H9 (cell line): ENCODE measurements around the gene PHACTR2. TPM values are rescaled to one million over a fixed set of nuclear protein-coding genes. Genes with fewer than 3 reads are reported as not detected.
A peak's percentile ranks its signal among the peaks of the same experiment; 100 is the strongest.

ENCODE experiments used
- DNase-seq: peaks from one replicate; pipeline ENCODE4 v3.0.0-alpha.2; 2017
- H2AFZ ChIP-seq: one replicate; pipeline ENCODE4 v1.6.1; 2013; ENCODE audit warnings: mild to moderate bottlenecking, low read length, control low read depth, moderate library complexity
- H2AK5ac ChIP-seq: 2 replicates; pipeline ENCODE4 v1.6.1; 2013; ENCODE audit warnings: low read length, control low read depth, mixed read lengths; ENCODE audit not compliant: insufficient read length
- H2BK120ac ChIP-seq: one replicate; pipeline ENCODE4 v1.6.1; 2013; ENCODE audit warnings: low read depth, mild to moderate bottlenecking, low read length, control low read depth, inconsistent platforms; ENCODE audit not compliant: poor library complexity, severe bottlenecking
- H2BK12ac ChIP-seq: 2 replicates; pipeline ENCODE4 v1.6.1; 2013; ENCODE audit warnings: low read length, control low read depth, mixed read lengths, low read depth; ENCODE audit not compliant: insufficient read length
- H2BK15ac ChIP-seq: 2 replicates; pipeline ENCODE4 v1.6.1; 2013; ENCODE audit warnings: low read depth, low read length, control low read depth
- H2BK20ac ChIP-seq: one replicate; pipeline ENCODE4 v1.6.1; 2013; ENCODE audit warnings: low read depth, mild to moderate bottlenecking, low read length, control low read depth, inconsistent platforms; ENCODE audit not compliant: poor library complexity, severe bottlenecking
- H2BK5ac ChIP-seq: 2 replicates; pipeline ENCODE4 v1.6.1; 2013; ENCODE audit warnings: low read length, control low read depth, mixed read lengths; ENCODE audit not compliant: insufficient read length
- H3K14ac ChIP-seq: 2 replicates; pipeline ENCODE4 v1.6.1; 2013; ENCODE audit warnings: low read length, control low read depth; ENCODE audit not compliant: insufficient read depth
- H3K18ac ChIP-seq: 2 replicates; pipeline ENCODE4 v1.6.1; 2013; ENCODE audit warnings: low read depth, mild to moderate bottlenecking, mixed read lengths, low read length, control low read depth; ENCODE audit not compliant: insufficient read length
- H3K23ac ChIP-seq: 2 replicates; pipeline ENCODE4 v1.6.1; 2013; ENCODE audit warnings: low read length, control low read depth, mixed read lengths, low read depth; ENCODE audit not compliant: insufficient read length
- H3K23me2 ChIP-seq: 2 replicates; pipeline ENCODE4 v1.6.1; 2013; ENCODE audit warnings: low read depth, mild to moderate bottlenecking, mixed read lengths, low read length, control low read depth; ENCODE audit not compliant: insufficient read length, poor library complexity, severe bottlenecking
- H3K27ac ChIP-seq: 2 replicates; pipeline ENCODE4 v1.5.1; 2013; ENCODE audit warnings: low read length, control low read depth, mixed read lengths, low read depth; ENCODE audit not compliant: insufficient read length
- H3K27me3 ChIP-seq: 2 replicates; pipeline ENCODE4 v1.6.1; 2013; ENCODE audit warnings: low read length, control low read depth, inconsistent platforms; ENCODE audit not compliant: insufficient read depth
- H3K4ac ChIP-seq: 2 replicates; pipeline ENCODE4 v1.6.1; 2013; ENCODE audit warnings: low read depth, mild to moderate bottlenecking, control low read depth, inconsistent platforms, low read length, moderate library complexity
- H3K4me1 ChIP-seq: 2 replicates; pipeline ENCODE4 v1.6.1; 2013; ENCODE audit warnings: low read length, control low read depth, inconsistent platforms; ENCODE audit not compliant: insufficient read depth
- H3K4me2 ChIP-seq: 2 replicates; pipeline ENCODE4 v1.6.1; 2013; ENCODE audit warnings: low read length, control low read depth, mixed read lengths; ENCODE audit not compliant: insufficient read length, insufficient read depth
- H3K56ac ChIP-seq: 2 replicates; pipeline ENCODE4 v1.6.1; 2013; ENCODE audit warnings: low read depth, mild to moderate bottlenecking, mixed read lengths, low read length, control low read depth; ENCODE audit not compliant: insufficient read length
- H3K79me1 ChIP-seq: 2 replicates; pipeline ENCODE4 v1.6.1; 2013; ENCODE audit warnings: low read depth, mild to moderate bottlenecking, moderate library complexity, low read length, control low read depth, inconsistent platforms; ENCODE audit not compliant: insufficient read depth, poor library complexity, severe bottlenecking
- H3K79me2 ChIP-seq: 2 replicates; pipeline ENCODE4 v1.6.1; 2013; ENCODE audit warnings: low read length, control low read depth, inconsistent platforms; ENCODE audit not compliant: insufficient read depth
- H3K9ac ChIP-seq: 2 replicates; pipeline ENCODE4 v1.6.1; 2013; ENCODE audit warnings: low read length, control low read depth, mixed read lengths; ENCODE audit not compliant: insufficient read length; ENCODE audit errors: extremely low read depth
- H3K9me3 ChIP-seq: one replicate; pipeline ENCODE4 v1.6.1; 2013; ENCODE audit warnings: low read depth, low read length, inconsistent platforms; ENCODE audit not compliant: control insufficient read depth
- H3T11ph ChIP-seq: one replicate; pipeline ENCODE4 v1.6.1; 2013; ENCODE audit warnings: mild to moderate bottlenecking, low read length, control low read depth, inconsistent platforms
- H4K20me1 ChIP-seq: one replicate; pipeline ENCODE4 v1.6.1; 2013; ENCODE audit not compliant: control insufficient read depth, insufficient read length, insufficient read depth
- H4K5ac ChIP-seq: 2 replicates; pipeline ENCODE4 v1.6.1; 2013; ENCODE audit warnings: low read depth, mild to moderate bottlenecking, mixed read lengths, low read length, control low read depth; ENCODE audit not compliant: insufficient read length
- H4K8ac ChIP-seq: replicated peaks from 2 replicates; pipeline ENCODE4 v1.6.1; 2013; ENCODE audit warnings: low read length, control low read depth, mixed read lengths, low read depth; ENCODE audit not compliant: insufficient read length
- H4K91ac ChIP-seq: 2 replicates; pipeline ENCODE4 v1.6.1; 2013; ENCODE audit warnings: low read depth, mild to moderate bottlenecking, moderate library complexity, mixed read lengths, low read length, control low read depth; ENCODE audit not compliant: insufficient read length
- H3K27ac Mint-ChIP-seq, 3 experiments: 2 replicates in 2 of 3; 3 replicates in 1 of 3; pipeline ENCODE4 v1.8.0; 2020 to 2021; ENCODE audit warnings: mixed read lengths in 3 of 3, mild to moderate bottlenecking in 1 of 3, moderate library complexity in 1 of 3
- H3K27me3 Mint-ChIP-seq: 2 replicates; pipeline ENCODE4 v1.8.0; 2021; ENCODE audit warnings: low read depth, mild to moderate bottlenecking, moderate library complexity, mixed read lengths
- H3K36me3 Mint-ChIP-seq, 3 experiments: 2 replicates in 2 of 3; 3 replicates in 1 of 3; pipeline ENCODE4 v1.8.0; 2020 to 2021; ENCODE audit warnings: low read depth in 3 of 3, mixed read lengths in 3 of 3; ENCODE audit not compliant: insufficient read depth in 1 of 3
- H3K4me1 Mint-ChIP-seq, 2 experiments: 2 replicates each; pipeline ENCODE4 v1.8.0; 2020; ENCODE audit warnings: mixed read lengths in 2 of 2
- H3K4me3 Mint-ChIP-seq, 2 experiments: 2 replicates in 1 of 2; 3 replicates in 1 of 2; pipeline ENCODE4 v1.8.0; 2020 to 2021; ENCODE audit warnings: mild to moderate bottlenecking in 2 of 2, mixed read lengths in 2 of 2, moderate library complexity in 1 of 2
- H3K9me3 Mint-ChIP-seq, 2 experiments: 2 replicates in 1 of 2; 3 replicates in 1 of 2; pipeline ENCODE4 v1.8.0; 2020; ENCODE audit warnings: mild to moderate bottlenecking in 2 of 2, mixed read lengths in 2 of 2, moderate library complexity in 1 of 2
- CTCF ChIP-seq: fragments of 200-600 bp; sonication (generic); conservative IDR thresholded peaks from 3 replicates; pipeline ENCODE4 v1.8.0; 2021; ENCODE audit warnings: antibody characterized with exemption, mild to moderate bottlenecking
- WGBS: extraction: QIAGEN DNeasy Blood & Tissue Kit; methylation state at CpG from one replicate; pipeline ENCODE4 v1.1.7; 2013; ENCODE audit warnings: missing lambda C conversion rate, low lambda C conversion rate, mixed read lengths; ENCODE audit not compliant: insufficient read length; ENCODE audit errors: extremely low coverage; 5-methylcytosine and 5-hydroxymethylcytosine counted together
- total RNA-seq: library from RNA; stranded (reverse); gene quantifications from 2 replicates; pipeline ENCODE4 v1.2.1, GENCODE V29; 2021

The PHACTR2 gene
- total RNA-seq, 1 experiment from 2014 or later: 131 TPM

- Mint-ChIP-seq H3K4me1 (peaks cover 43% of the 10 kb centered on the region in 2 experiments), H3K36me3 (peaks cover 5 to 15% (median 9%) of the 10 kb centered on the region in 3 experiments; a peak in 4 of 7 replicates), H3K27me3 (no peaks in the 10 kb centered on the region; the same call in 1 of the 2 replicates), H3K9me3 (peaks cover 6 to 9% of the 10 kb centered on the region in 2 experiments; a peak in 4 of 5 replicates), H3K27ac (peak overlapping the region; percentile 61 to 96 (median 74); a peak in 5 of 7 replicates), H3K4me3 (0 out of 5 replicates have a peak overlapping the region, but pooled peaks have one; percentile 14 to 42)
- no peak overlapping the region for H2BK5ac ChIP-seq
- H2AK5ac ChIP-seq: no peak overlapping the region
- H3T11ph ChIP-seq: no peak overlapping the region
- H3K56ac ChIP-seq: no peak overlapping the region
- H3K4me2 ChIP-seq: no peak overlapping the region
- no peak overlapping the region for H2AFZ ChIP-seq
- H3K9me3 ChIP-seq: no peaks in the 10 kb centered on the region
- no peaks in the 10 kb centered on the region for H3K79me1 ChIP-seq
- no peak overlapping the region for H4K5ac ChIP-seq
- H2BK12ac ChIP-seq: no peak overlapping the region
- no peak overlapping the region for H2BK15ac ChIP-seq
- H3K4me1 ChIP-seq: peaks cover 13% of the 10 kb centered on the region; the same call in 1 of the 2 replicates
- no peak overlapping the region for H4K91ac ChIP-seq
- no CpG with 5 or more reads among the region's 4 CpGs for WGBS
- TF ChIP-seq CTCF: no peak
- no peaks in the 10 kb centered on the region for H4K20me1 ChIP-seq
- no peak overlapping the region for H3K18ac ChIP-seq
- H3K27ac ChIP-seq: no peak overlapping the region
- H3K23ac ChIP-seq: no peak overlapping the region
- H4K8ac ChIP-seq: no peak overlapping the region
- no peak overlapping the region for H3K9ac ChIP-seq
- H3K79me2 ChIP-seq: no peaks in the 10 kb centered on the region
- no peak overlapping the region for H2BK120ac ChIP-seq
- no peaks in the 10 kb centered on the region for H3K23me2 ChIP-seq
- H3K4ac ChIP-seq: no peak overlapping the region
- H3K14ac ChIP-seq: no peak overlapping the region
- no peaks in the 10 kb centered on the region for H3K27me3 ChIP-seq
- H2BK20ac ChIP-seq: no peak overlapping the region
- DNase-seq: no peak
Observed at GRCh38 chr6:143673669-143674068, 4.1 kb upstream of the PHACTR2 start.
